SU-DHL-6 (cell line): Measurements from ENCODE around the gene NCLN.

ENCODE experiments used
- H2AFZ ChIP-seq: fragments of 200-600 bp; sonication (generic); 2 replicates; pipeline ENCODE4 v1.6.1; 2014; ENCODE audit warnings: low read depth, mild to moderate bottlenecking, moderate library complexity, mixed read lengths, antibody characterized with exemption, low read length; ENCODE audit not compliant: severe bottlenecking
- H3F3A ChIP-seq: fragments of 200-600 bp; shearing (Covaris generic); 2 replicates; pipeline ENCODE4 v1.6.0; 2016; ENCODE audit warnings: antibody characterized with exemption, mild to moderate bottlenecking; ENCODE audit not compliant: insufficient read depth
- H3K27ac ChIP-seq: fragments of 200-600 bp; sonication (generic); 2 replicates; pipeline ENCODE4 v1.5.1; 2016; ENCODE audit warnings: low read depth, mild to moderate bottlenecking, low read length, moderate library complexity, mixed read lengths
- H3K27me3 ChIP-seq: fragments of 200-600 bp; sonication (generic), shearing (Covaris generic); 2 replicates; pipeline ENCODE4 v1.6.0; 2014; ENCODE audit warnings: mild to moderate bottlenecking, low read length
- H3K36me3 ChIP-seq: fragments of 200-600 bp; sonication (generic); 2 replicates; pipeline ENCODE4 v1.6.1; 2014; ENCODE audit warnings: mild to moderate bottlenecking, low read length, mixed read lengths
- H3K4me2 ChIP-seq: fragments of 300-600, 200-600 bp; shearing (Covaris generic), sonication (generic); 2 replicates; pipeline ENCODE4 v1.6.0; 2014; ENCODE audit warnings: low read length, low read depth, mild to moderate bottlenecking; ENCODE audit not compliant: poor library complexity, severe bottlenecking
- H3K4me3 ChIP-seq: fragments of 200-600 bp; sonication (generic); 2 replicates; pipeline ENCODE4 v1.5.1; 2014; ENCODE audit warnings: antibody characterized with exemption, low read length, mild to moderate bottlenecking, mixed read lengths; ENCODE audit not compliant: insufficient read depth, poor library complexity, severe bottlenecking
- H3K79me2 ChIP-seq: fragments of 200-600 bp; sonication (generic); 2 replicates; pipeline ENCODE4 v1.6.1; 2014; ENCODE audit warnings: mild to moderate bottlenecking, low read length, moderate library complexity; ENCODE audit not compliant: insufficient read depth
- H3K9ac ChIP-seq: fragments of 200-600 bp; sonication (generic); 2 replicates; pipeline ENCODE4 v1.7.0; 2014; ENCODE audit warnings: mild to moderate bottlenecking, low read length
- H3K9me2 ChIP-seq: fragments of 200-600 bp; sonication (generic); replicated peaks from 2 replicates; pipeline ENCODE4 v1.6.1; 2014; ENCODE audit warnings: low read length; ENCODE audit not compliant: insufficient read depth
- H3K9me3 ChIP-seq: fragments of 200-600 bp; sonication (generic); 2 replicates; pipeline ENCODE4 v1.6.1; 2014; ENCODE audit warnings: low read length, mixed read lengths; ENCODE audit not compliant: insufficient read depth
- H4K20me1 ChIP-seq: fragments of 200-600 bp; sonication (generic); 2 replicates; pipeline ENCODE4 v1.6.1; 2014; ENCODE audit warnings: low read depth, mild to moderate bottlenecking, antibody characterized with exemption, low read length, moderate library complexity, mixed read lengths
- EZH2phosphoT487 ChIP-seq: fragments of 200-600 bp; sonication (generic), shearing (Covaris generic); conservative IDR thresholded peaks from 2 replicates; pipeline ENCODE4 v1.6.1; 2018; ENCODE audit warnings: mild to moderate bottlenecking, antibody characterized with exemption, low read length, moderate library complexity, mixed read lengths
- TF ChIP-seq, protein P1 (sequence below): fragments of 200-600 bp; sonication (generic); IDR thresholded peaks from one replicate; pipeline ENCODE4 v1.5.1; 2017; ENCODE audit warnings: antibody characterized with exemption, mild to moderate bottlenecking, low read length, moderate library complexity; ENCODE audit not compliant: insufficient read depth, poor library complexity, severe bottlenecking

The NCLN gene

DNA sequence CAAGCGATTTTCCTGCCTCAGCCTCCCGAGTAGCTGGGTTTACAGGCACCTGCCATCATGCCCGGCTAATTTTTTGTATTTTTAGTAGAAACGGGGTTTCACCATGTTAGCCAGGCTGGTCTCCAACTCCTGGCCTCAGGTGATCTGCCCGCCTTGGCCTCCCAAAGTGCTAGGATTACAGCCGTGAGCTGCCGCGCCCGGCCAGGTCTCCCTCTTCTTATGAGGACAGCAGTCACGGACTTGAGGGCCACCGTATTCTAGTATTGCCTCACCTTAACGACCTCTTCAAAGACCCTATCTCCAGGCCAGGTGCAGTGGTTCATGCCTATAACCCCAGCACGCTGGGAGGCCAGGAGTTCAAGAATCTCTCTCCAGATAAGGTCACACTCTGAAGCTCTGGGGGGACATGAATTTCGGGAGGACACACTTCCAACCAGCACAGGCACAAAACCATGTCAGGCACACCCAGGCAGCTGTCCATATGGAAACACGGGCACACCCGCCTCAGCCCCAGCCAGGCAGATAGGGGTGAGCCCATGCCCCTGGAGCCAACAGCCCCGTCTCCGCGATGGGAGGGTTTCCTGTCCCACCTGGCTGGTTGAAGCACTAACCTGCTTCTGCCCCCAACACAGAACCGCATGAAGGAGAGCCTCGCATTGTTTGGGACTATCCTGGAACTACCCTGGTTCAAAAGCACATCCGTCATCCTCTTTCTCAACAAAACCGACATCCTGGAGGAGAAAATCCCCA, 28.5 kb upstream of the NCLN start:
- no peak overlapping the region for H2AFZ ChIP-seq
- no peak overlapping the region for H3K9ac ChIP-seq
- H3K4me3 ChIP-seq, result no peak overlapping the region
- no peak overlapping the region for H3K27ac ChIP-seq
- H3K4me2 ChIP-seq, result no peak overlapping the region
- no peaks in the 10 kb centered on the region for H3K36me3 ChIP-seq
- H3K79me2 ChIP-seq, result no peaks in the 10 kb centered on the region
- H3K9me3 ChIP-seq, result no peaks in the 10 kb centered on the region
- no peaks in the 10 kb centered on the region for H3K27me3 ChIP-seq
- H4K20me1 ChIP-seq, result no peaks in the 10 kb centered on the region
- TF ChIP-seq EZH2phosphoT487, result no peak
- TF ChIP-seq, protein P1, sequence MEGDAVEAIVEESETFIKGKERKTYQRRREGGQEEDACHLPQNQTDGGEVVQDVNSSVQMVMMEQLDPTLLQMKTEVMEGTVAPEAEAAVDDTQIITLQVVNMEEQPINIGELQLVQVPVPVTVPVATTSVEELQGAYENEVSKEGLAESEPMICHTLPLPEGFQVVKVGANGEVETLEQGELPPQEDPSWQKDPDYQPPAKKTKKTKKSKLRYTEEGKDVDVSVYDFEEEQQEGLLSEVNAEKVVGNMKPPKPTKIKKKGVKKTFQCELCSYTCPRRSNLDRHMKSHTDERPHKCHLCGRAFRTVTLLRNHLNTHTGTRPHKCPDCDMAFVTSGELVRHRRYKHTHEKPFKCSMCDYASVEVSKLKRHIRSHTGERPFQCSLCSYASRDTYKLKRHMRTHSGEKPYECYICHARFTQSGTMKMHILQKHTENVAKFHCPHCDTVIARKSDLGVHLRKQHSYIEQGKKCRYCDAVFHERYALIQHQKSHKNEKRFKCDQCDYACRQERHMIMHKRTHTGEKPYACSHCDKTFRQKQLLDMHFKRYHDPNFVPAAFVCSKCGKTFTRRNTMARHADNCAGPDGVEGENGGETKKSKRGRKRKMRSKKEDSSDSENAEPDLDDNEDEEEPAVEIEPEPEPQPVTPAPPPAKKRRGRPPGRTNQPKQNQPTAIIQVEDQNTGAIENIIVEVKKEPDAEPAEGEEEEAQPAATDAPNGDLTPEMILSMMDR, result no peak
- H3K9me2 ChIP-seq, result no peaks in the 10 kb centered on the region
- no peaks in the 10 kb centered on the region for H3F3A ChIP-seq

DNA sequence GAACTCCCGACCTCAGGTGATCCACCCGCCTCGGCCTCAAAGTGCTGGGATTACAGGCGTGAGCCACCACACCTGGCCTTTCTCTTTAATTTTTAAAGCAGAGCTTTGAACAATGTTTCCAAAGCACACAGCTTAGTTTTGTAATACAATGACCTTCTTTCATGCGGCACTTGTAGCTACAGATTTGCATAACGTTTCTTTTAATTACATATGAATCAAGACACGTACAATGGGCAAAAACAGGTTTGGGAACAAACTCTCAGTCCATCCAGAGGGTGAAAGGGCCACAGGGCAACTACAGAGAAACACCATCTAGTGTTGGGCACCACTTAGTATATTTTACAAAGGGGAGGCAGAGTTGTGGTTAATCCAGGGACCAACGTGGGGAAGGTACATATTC, 26.2 kb upstream of the NCLN start:
- Histone ChIP-seq H3K36me3 (no peaks in the 10 kb centered on the region), H4K20me1 (no peaks in the 10 kb centered on the region), H3K9me3 (no peaks in the 10 kb centered on the region), H3K9me2 (no peaks in the 10 kb centered on the region), H3K4me3 (no peak overlapping the region), H3K27me3 (no peaks in the 10 kb centered on the region), H3K27ac (no peak overlapping the region), H2AFZ (no peak overlapping the region), H3F3A (no peaks in the 10 kb centered on the region), H3K79me2 (no peaks in the 10 kb centered on the region), H3K9ac (no peak overlapping the region), H3K4me2 (no peak overlapping the region)
- TF ChIP-seq, protein P1, result no peak
- TF ChIP-seq EZH2phosphoT487, result no peak

GRCh38 chr19:3160219-3160618, 25.5 kb upstream of the NCLN start:
- no peak overlapping the region for H3K4me2 ChIP-seq

More at GRCh38 chr19:3160219-3160618, 25.5 kb upstream of the NCLN start:
- H3K9ac ChIP-seq, result no peak overlapping the region
- H3K9me2 ChIP-seq, result no peaks in the 10 kb centered on the region
- H2AFZ ChIP-seq, result no peak overlapping the region
- no peaks in the 10 kb centered on the region for H4K20me1 ChIP-seq
- H3F3A ChIP-seq, result no peaks in the 10 kb centered on the region
- no peaks in the 10 kb centered on the region for H3K27me3 ChIP-seq
- H3K36me3 ChIP-seq, result no peaks in the 10 kb centered on the region
- no peaks in the 10 kb centered on the region for H3K79me2 ChIP-seq
- no peaks in the 10 kb centered on the region for H3K9me3 ChIP-seq
- H3K27ac ChIP-seq, result no peak overlapping the region
- TF ChIP-seq, protein P1, result no peak
- no peak for TF ChIP-seq EZH2phosphoT487
- no peak overlapping the region for H3K4me3 ChIP-seq
